GM20431 (cell line): ENCODE measurements around the gene GNG5.

Source experiments
- in situ Hi-C: fragments of 300-500 bp; cut with MseI, MboI; formaldehyde crosslinking; loops from one replicate; pipeline ENCODE4 v1.15.0; 2020; ENCODE audit warnings: low sequenced_read_pairs; ENCODE audit not compliant: unreplicated experiment

Gene GNG5

GRCh38 chr1:84492726-84493125 is 13.7 kb downstream of the GNG5 start:
- in situ Hi-C loops: no loop called here

- in situ Hi-C loops: no loop called here
Observed at GRCh38 chr1:84489766-84490165, 16.6 kb downstream of the GNG5 start.

GRCh38 chr1:84488107-84488506 is 18.3 kb downstream of the GNG5 start:
- in situ Hi-C loops: no loop called here

- in situ Hi-C loops: no loop called here
Observed at GRCh38 chr1:84481317-84481716, 25.1 kb downstream of the GNG5 start.

GRCh38 chr1:84480650-84481049 is 25.7 kb downstream of the GNG5 start:
- in situ Hi-C loops: no loop called here

- in situ Hi-C loops: no loop called here
Observed at GRCh38 chr1:84479998-84480397, 26.4 kb downstream of the GNG5 start.

GRCh38 chr1:84478876-84479868 is 27.2 kb downstream of the GNG5 start, which contains the start of gene RPF1:
Gene RPF1 (plus strand): TSS chr1:84479266. CDS start chr1:84479282, 16 bp downstream.
- in situ Hi-C loops: no loop called here

- in situ Hi-C loops: no loop called here
Observed at GRCh38 chr1:84476225-84476624, 30.2 kb downstream of the GNG5 start.

GRCh38 chr1:84467298-84467697 is 39.1 kb downstream of the GNG5 start:
- in situ Hi-C loops: no loop called here

- in situ Hi-C loops: no loop called here
Observed at GRCh38 chr1:84462118-84462517, 44.3 kb downstream of the GNG5 start.

- in situ Hi-C loops: no loop called here
Observed at GRCh38 chr1:84452436-84452835, 53.9 kb downstream of the GNG5 start.

- in situ Hi-C loops: no loop called here
Observed at GRCh38 chr1:84450910-84451309, 55.5 kb downstream of the GNG5 start.

- in situ Hi-C loops: loop anchor here (10.0 to 25.0 kb wide), 4 partner anchors 176 to 511 kb away; partner anchors contain the start of gene PRKACB
Observed at GRCh38 chr1:84448704-84449103, 57.7 kb downstream of the GNG5 start.
